ENCODE results near the gene RAB30.

Gene RAB30

DNA sequence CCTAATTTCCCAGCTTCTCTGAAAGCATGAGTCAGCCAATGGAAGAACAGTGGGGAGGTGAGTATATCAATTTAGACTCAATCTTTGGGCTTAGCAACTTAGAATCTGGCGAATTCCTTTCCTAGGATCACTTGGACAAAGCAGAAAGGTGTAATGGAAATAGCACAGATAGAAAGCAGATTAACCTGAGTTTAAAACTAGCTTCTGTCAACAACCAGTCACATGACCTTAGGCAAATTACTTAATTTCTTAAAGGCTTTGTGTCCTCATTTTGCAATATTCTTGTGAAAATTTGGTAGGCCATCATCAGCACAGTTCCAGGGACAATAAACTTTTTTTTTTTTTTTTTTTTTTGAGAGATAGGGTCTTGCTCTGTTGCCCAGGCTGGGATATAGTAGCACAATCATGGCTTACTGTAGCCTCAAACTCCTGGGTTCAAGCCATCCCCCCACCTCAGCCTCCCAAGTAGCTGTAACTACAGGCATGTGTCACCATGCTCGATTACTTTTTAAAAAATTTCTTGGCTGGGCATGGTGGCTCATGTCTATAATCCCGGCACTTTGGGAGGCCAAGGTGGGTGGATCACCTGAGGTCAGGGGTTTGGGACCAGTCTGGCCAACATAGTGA is 44.4 kb upstream of the RAB30 start (continued):
- TF ChIP-seq ELK4 (IDR thresholded peaks at IDR 0.05; ENCODE audit: borderline replicate concordance, low read depth, low read length) (no peak), BCL6B (tag by site-specific recombination; IDR thresholded peaks at IDR 0.05) (no peak), OSR2 (tag by site-specific recombination; IDR thresholded peaks at IDR 0.05) (no peak), ZNF146 (tag by site-specific recombination; IDR thresholded peaks at IDR 0.05) (no peak), ZBTB1 (tag by site-specific recombination; IDR thresholded peaks at IDR 0.05) (no peak)

DNA sequence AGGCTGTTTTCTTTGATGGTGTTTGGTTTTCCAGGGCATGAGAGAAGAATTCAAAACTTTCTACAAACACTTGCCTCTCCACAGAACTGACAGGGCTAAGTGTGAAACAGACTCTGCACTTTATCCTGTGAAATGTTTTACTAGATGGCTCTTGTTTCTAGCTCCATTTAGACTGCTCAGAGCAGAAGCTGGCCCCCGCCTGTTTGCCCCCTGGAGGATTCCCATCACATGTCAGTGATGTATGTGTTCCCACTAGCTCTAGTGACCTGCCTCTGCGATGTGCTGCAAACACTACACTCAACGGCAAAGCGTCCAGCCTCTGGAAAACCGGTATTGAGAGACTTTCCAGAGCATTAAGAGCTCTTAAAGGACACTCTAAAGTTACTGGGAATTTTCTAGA is 43.9 kb upstream of the RAB30 start:
- ChIA-PET CTCF (interaction anchor here (0.5 to 1.1 kb wide), 6 partner anchors 18 to 705 kb away, joined by 3 to 4 read pairs (median 3); no protein-coding TSS in a partner anchor), POLR2A (no interaction called here)
- Histone ChIP-seq H3K9me3 (ENCODE audit: control insufficient read depth, insufficient read depth, low read depth, low read length) (no peaks in the 10 kb centered on the region), H3K36me3 (ENCODE audit: control insufficient read depth in 2 of 2, insufficient read depth in 1 of 2, low read length in 2 of 2) (no peaks in the 10 kb centered on the region), H3K4me3 (ENCODE audit: low read depth, low read length) (no peak overlapping the region), H3K4me1 (ENCODE audit: control insufficient read depth, insufficient read depth, low read length) (no peaks in the 10 kb centered on the region; the same call in 1 of the 2 replicates), H3K27ac (ENCODE audit: extremely low read depth, low read depth, low read length) (no peak overlapping the region)
- TF ChIP-seq ZNF133 (tag by site-specific recombination; IDR thresholded peaks at IDR 0.05): no peak
- no peak for TF ChIP-seq ZBTB7A (tag by site-specific recombination; IDR thresholded peaks at IDR 0.05; ENCODE audit: low read depth)

GRCh38 chr11:83115026-83115425 is 43.3 kb upstream of the RAB30 start:
- Histone ChIP-seq H3K27ac (ENCODE audit: extremely low read depth, low read depth, low read length) (no peak overlapping the region), H3K9me3 (ENCODE audit: control insufficient read depth, insufficient read depth, low read depth, low read length) (no peaks in the 10 kb centered on the region), H3K36me3 (ENCODE audit: control insufficient read depth in 2 of 2, insufficient read depth in 1 of 2, low read length in 2 of 2) (no peaks in the 10 kb centered on the region), H3K4me3 (ENCODE audit: low read depth, low read length) (no peak overlapping the region), H3K4me1 (ENCODE audit: control insufficient read depth, insufficient read depth, low read length) (no peaks in the 10 kb centered on the region; the same call in 1 of the 2 replicates)
- CTCF ChIA-PET: interaction anchor here (0.5 to 1.1 kb wide), 5 partner anchors 17 to 705 kb away, joined by 3 to 4 read pairs (median 3); no protein-coding TSS in a partner anchor
- POLR2A ChIA-PET: no interaction called here
- TF ChIP-seq, protein P1, sequence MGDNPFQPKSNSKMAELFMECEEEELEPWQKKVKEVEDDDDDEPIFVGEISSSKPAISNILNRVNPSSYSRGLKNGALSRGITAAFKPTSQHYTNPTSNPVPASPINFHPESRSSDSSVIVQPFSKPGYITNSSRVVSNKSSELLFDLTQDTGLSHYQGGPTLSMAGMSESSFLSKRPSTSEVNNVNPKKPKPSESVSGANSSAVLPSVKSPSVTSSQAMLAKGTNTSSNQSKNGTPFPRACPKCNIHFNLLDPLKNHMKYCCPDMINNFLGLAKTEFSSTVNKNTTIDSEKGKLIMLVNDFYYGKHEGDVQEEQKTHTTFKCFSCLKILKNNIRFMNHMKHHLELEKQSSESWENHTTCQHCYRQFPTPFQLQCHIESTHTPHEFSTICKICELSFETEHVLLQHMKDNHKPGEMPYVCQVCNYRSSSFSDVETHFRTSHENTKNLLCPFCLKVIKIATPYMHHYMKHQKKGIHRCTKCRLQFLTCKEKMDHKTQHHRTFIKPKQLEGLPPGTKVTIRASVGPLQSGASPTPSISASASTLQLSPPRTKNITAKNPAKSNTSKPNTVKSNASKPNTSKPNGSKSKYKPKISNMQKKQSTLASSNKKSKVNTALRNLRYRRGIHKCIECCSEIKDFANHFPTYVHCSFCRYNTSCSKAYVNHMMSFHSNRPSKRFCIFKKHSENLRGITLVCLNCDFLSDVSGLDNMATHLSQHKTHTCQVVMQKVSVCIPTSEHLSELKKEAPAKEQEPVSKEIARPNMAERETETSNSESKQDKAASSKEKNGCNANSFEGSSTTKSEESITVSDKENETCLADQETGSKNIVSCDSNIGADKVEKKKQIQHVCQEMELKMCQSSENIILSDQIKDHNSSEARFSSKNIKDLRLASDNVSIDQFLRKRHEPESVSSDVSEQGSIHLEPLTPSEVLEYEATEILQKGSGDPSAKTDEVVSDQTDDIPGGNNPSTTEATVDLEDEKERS (tag by site-specific recombination; IDR thresholded peaks at IDR 0.05): no peak
- TF ChIP-seq ZSCAN30 (tag by site-specific recombination; IDR thresholded peaks at IDR 0.05) (no peak), ZNF350 (tag by site-specific recombination; IDR thresholded peaks at IDR 0.05) (no peak), GLIS2 (tag by site-specific recombination; IDR thresholded peaks at IDR 0.05) (no peak), ZSCAN18 (tag by site-specific recombination; IDR thresholded peaks at IDR 0.05) (no peak), ZIC2 (tag by site-specific recombination; IDR thresholded peaks at IDR 0.05) (no peak), ZNF707 (tag by site-specific recombination; IDR thresholded peaks at IDR 0.05) (no peak), HOXD13 (CRISPR knock-in tag; IDR thresholded peaks at IDR 0.05; ENCODE audit: borderline replicate concordance) (no peak), MZF1 (tag by site-specific recombination; IDR thresholded peaks at IDR 0.05; ENCODE audit: borderline replicate concordance) (no peak), FEZF1 (tag by site-specific recombination; IDR thresholded peaks at IDR 0.05) (no peak), ZNF645 (tag by site-specific recombination; IDR thresholded peaks at IDR 0.05) (no peak), TRIM28 (IDR thresholded peaks at IDR 0.05; ENCODE audit: borderline replicate concordance, low read length) (no peak), ELK4 (IDR thresholded peaks at IDR 0.05; ENCODE audit: borderline replicate concordance, low read depth, low read length) (no peak), ZNF394 (tag by site-specific recombination; IDR thresholded peaks at IDR 0.05; ENCODE audit: borderline replicate concordance) (no peak)
- TF ChIP-seq, protein P2, sequence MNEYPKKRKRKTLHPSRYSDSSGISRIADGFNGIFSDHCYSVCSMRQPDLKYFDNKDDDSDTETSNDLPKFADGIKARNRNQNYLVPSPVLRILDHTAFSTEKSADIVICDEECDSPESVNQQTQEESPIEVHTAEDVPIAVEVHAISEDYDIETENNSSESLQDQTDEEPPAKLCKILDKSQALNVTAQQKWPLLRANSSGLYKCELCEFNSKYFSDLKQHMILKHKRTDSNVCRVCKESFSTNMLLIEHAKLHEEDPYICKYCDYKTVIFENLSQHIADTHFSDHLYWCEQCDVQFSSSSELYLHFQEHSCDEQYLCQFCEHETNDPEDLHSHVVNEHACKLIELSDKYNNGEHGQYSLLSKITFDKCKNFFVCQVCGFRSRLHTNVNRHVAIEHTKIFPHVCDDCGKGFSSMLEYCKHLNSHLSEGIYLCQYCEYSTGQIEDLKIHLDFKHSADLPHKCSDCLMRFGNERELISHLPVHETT (tag by site-specific recombination; IDR thresholded peaks at IDR 0.05): no peak
